H1 (cell line): ENCODE measurements around the gene PNRC2. TPM values are rescaled to one million over a fixed set of nuclear protein-coding genes. Genes with fewer than 3 reads are reported as not detected.

Experiments used
- CTCF ChIA-PET: fragments of 300-600 bp; sonication (Branson Sonifier 250); formaldehyde crosslinking; loops from one replicate; lab custom pipeline; 2021; ENCODE audit not compliant: partially characterized antibody; lab: Charles Lee
- POLR2A ChIA-PET: fragments of 300-600 bp; sonication (Branson Sonifier 250); formaldehyde crosslinking; loops from one replicate; lab custom pipeline; 2021; ENCODE audit warnings: inconsistent platforms; ENCODE audit not compliant: partially characterized antibody; lab: Charles Lee
- DNase-seq, 2 experiments: peaks; one replicate each; pipeline versions ENCODE4 v3.0.0 to v3.0.0-alpha.2; 2010 to 2022; ENCODE audit warnings: low spot score in 2 of 2, low read depth in 1 of 2, mixed read lengths in 1 of 2
- FAIRE-seq: peaks from 2 replicates; lab custom pipeline; 2011; peaks lifted over from hg19 to GRCh38; lab: Jason Lieb, UNC
- H2AFZ ChIP-seq: 2 replicates; pipeline ENCODE4 v1.8.1; 2012; ENCODE audit warnings: low read length, inconsistent platforms
- H2AK5ac ChIP-seq: 2 replicates; pipeline ENCODE4 v1.6.1; 2013; ENCODE audit warnings: low read depth, low read length
- H2BK120ac ChIP-seq: replicated peaks from 2 replicates; pipeline ENCODE3; 2013; ENCODE audit warnings: low read depth, low read length, inconsistent platforms
- H2BK12ac ChIP-seq: 2 replicates; pipeline ENCODE4 v1.6.1; 2013; ENCODE audit warnings: low read depth, low read length
- H2BK15ac ChIP-seq: 2 replicates; pipeline ENCODE4 v1.6.1; 2013; ENCODE audit warnings: low read length
- H2BK20ac ChIP-seq: 2 replicates; pipeline ENCODE4 v1.6.1; 2013; ENCODE audit warnings: low read length
- H2BK5ac ChIP-seq: 2 replicates; pipeline ENCODE4 v1.6.1; 2013; ENCODE audit warnings: low read depth, low read length
- H3K14ac ChIP-seq: 2 replicates; pipeline ENCODE4 v1.6.1; 2013; ENCODE audit warnings: inconsistent platforms; ENCODE audit not compliant: insufficient read length
- H3K18ac ChIP-seq: 2 replicates; pipeline ENCODE4 v1.6.1; 2013; ENCODE audit warnings: low read length; ENCODE audit errors: extremely low read depth
- H3K23ac ChIP-seq: 2 replicates; pipeline ENCODE4 v1.6.1; 2013; ENCODE audit warnings: inconsistent platforms; ENCODE audit not compliant: insufficient read length
- H3K23me2 ChIP-seq: 2 replicates; pipeline ENCODE4 v1.6.1; 2013; ENCODE audit warnings: low read depth, low read length
- H3K27ac ChIP-seq: 2 replicates; pipeline ENCODE4 v1.6.1; 2011; ENCODE audit warnings: low read depth, low read length, inconsistent platforms
- H3K27me3 ChIP-seq, 4 experiments: replicated peaks in 1 of 4; 1 replicate in 1 of 4; 2 replicates in 3 of 4; pipeline versions ENCODE4 v1.6.1 to v1.8.1; 2011 to 2013; ENCODE audit warnings: low read length in 3 of 4, mild to moderate bottlenecking in 3 of 4, inconsistent platforms in 2 of 4, mixed read lengths in 2 of 4, moderate library complexity in 1 of 4; ENCODE audit not compliant: control insufficient read depth in 3 of 4, insufficient read depth in 3 of 4; ENCODE audit errors: extremely low read depth in 1 of 4
- H3K36me3 ChIP-seq, 4 experiments: 2 replicates each; pipeline versions ENCODE4 v1.6.1 to v1.8.1; 2011 to 2013; ENCODE audit warnings: mild to moderate bottlenecking in 4 of 4, low read length in 3 of 4, moderate library complexity in 2 of 4, control low read depth in 1 of 4, inconsistent platforms in 1 of 4; ENCODE audit not compliant: insufficient read depth in 4 of 4, control insufficient read depth in 2 of 4
- H3K4ac ChIP-seq: replicated peaks from 2 replicates; pipeline ENCODE3; 2013; ENCODE audit warnings: low read length, low read depth, mixed read lengths, inconsistent platforms; ENCODE audit not compliant: insufficient read length
- H3K4me1 ChIP-seq, 4 experiments: replicated peaks in 1 of 4; 1 replicate in 1 of 4; 2 replicates in 3 of 4; pipeline versions ENCODE4 v1.6.1 to v1.8.1; 2011 to 2013; ENCODE audit warnings: low read length in 3 of 4, inconsistent platforms in 2 of 4, mixed read lengths in 1 of 4; ENCODE audit not compliant: insufficient read depth in 4 of 4, control insufficient read depth in 3 of 4
- H3K4me2 ChIP-seq, 2 experiments: 2 replicates each; pipeline versions ENCODE4 v1.6.1 to v1.8.1; 2011 to 2013; ENCODE audit warnings: low read depth in 2 of 2, low read length in 2 of 2, control low read depth in 1 of 2, inconsistent platforms in 1 of 2, mild to moderate bottlenecking in 1 of 2; ENCODE audit not compliant: insufficient read depth in 1 of 2
- H3K4me3 ChIP-seq, 4 experiments: fragments of 200-600, 300-600 bp in 1 of 4; sonication (generic), shearing (Covaris generic), sonication (Bioruptor Twin) in 1 of 4; 2 replicates each; pipeline versions ENCODE4 v1.5.1 to v1.8.1; 2011 to 2016; ENCODE audit warnings: low read length in 4 of 4, low read depth in 3 of 4, control low read depth in 2 of 4, inconsistent platforms in 2 of 4, mild to moderate bottlenecking in 2 of 4, mixed read lengths in 1 of 4, moderate library complexity in 1 of 4; ENCODE audit not compliant: insufficient read depth in 2 of 4; ENCODE audit errors: extremely low read depth in 1 of 4
- H3K56ac ChIP-seq: replicated peaks from 2 replicates; pipeline ENCODE3; 2013; ENCODE audit warnings: low read depth, mild to moderate bottlenecking, mixed read lengths, low read length, inconsistent platforms; ENCODE audit not compliant: insufficient read length
- H3K79me1 ChIP-seq: 2 replicates; pipeline ENCODE4 v1.6.1; 2013; ENCODE audit warnings: low read depth, low read length, control low read depth
- H3K79me2 ChIP-seq, 2 experiments: 2 replicates each; pipeline versions ENCODE4 v1.6.1 to v1.8.1; 2012 to 2013; ENCODE audit warnings: low read length in 2 of 2, mild to moderate bottlenecking in 2 of 2, inconsistent platforms in 1 of 2; ENCODE audit not compliant: insufficient read depth in 2 of 2, control insufficient read depth in 1 of 2
- H3K9ac ChIP-seq, 4 experiments: replicated peaks in 1 of 4; 1 replicate in 1 of 4; 2 replicates in 3 of 4; pipeline versions ENCODE4 v1.6.1 to v1.8.1; 2011 to 2013; ENCODE audit warnings: low read depth in 3 of 4, low read length in 3 of 4, control low read depth in 2 of 4, mild to moderate bottlenecking in 2 of 4, moderate library complexity in 2 of 4, inconsistent platforms in 1 of 4; ENCODE audit errors: extremely low read depth in 1 of 4
- H3K9me3 ChIP-seq, 2 experiments: 2 replicates each; pipeline versions ENCODE4 v1.6.1 to v1.8.1; 2012 to 2013; ENCODE audit warnings: mild to moderate bottlenecking in 2 of 2, moderate library complexity in 2 of 2, control low read depth in 1 of 2, inconsistent platforms in 1 of 2, low read depth in 1 of 2, low read length in 1 of 2, mixed read lengths in 1 of 2; ENCODE audit not compliant: insufficient read depth in 2 of 2
- H4K20me1 ChIP-seq, 2 experiments: replicated peaks in 1 of 2; 2 replicates each; pipeline versions ENCODE3 to v1.8.1; 2011 to 2013; ENCODE audit warnings: inconsistent platforms in 2 of 2, low read length in 2 of 2, mild to moderate bottlenecking in 1 of 2; ENCODE audit not compliant: insufficient read depth in 2 of 2, control insufficient read depth in 1 of 2
- H4K5ac ChIP-seq: 2 replicates; pipeline ENCODE4 v1.6.1; 2013; ENCODE audit warnings: low read length, low read depth, mixed read lengths, inconsistent platforms; ENCODE audit not compliant: insufficient read length
- H4K8ac ChIP-seq: 2 replicates; pipeline ENCODE4 v1.8.0; 2013; ENCODE audit warnings: mild to moderate bottlenecking, moderate library complexity, low read length, inconsistent platforms; ENCODE audit not compliant: insufficient read depth; ENCODE audit errors: extremely low read depth
- H4K91ac ChIP-seq: replicated peaks from 2 replicates; pipeline ENCODE3; 2013; ENCODE audit warnings: low read length, mixed read lengths, inconsistent platforms; ENCODE audit not compliant: insufficient read length
- CBX5 ChIP-seq: fragments of 300-800, 300-1000 bp; sonication (generic); IDR thresholded peaks from 2 replicates; pipeline ENCODE4 v1.7.1; 2016; ENCODE audit warnings: antibody characterized with exemption, low read length, low read depth
- CEBPB ChIP-seq: IDR thresholded peaks from 2 replicates; pipeline ENCODE4 v1.6.1; 2012; ENCODE audit warnings: low read depth, low read length
- WGBS, 2 experiments: shearing (Covaris generic) in 1 of 2; methylation state at CpG; one replicate each; pipeline versions ENCODE4 v1.1.6 to v1.1.7; 2013 to 2015; ENCODE audit warnings: low lambda C conversion rate in 2 of 2, mixed read lengths in 2 of 2, inconsistent platforms in 1 of 2, low coverage in 1 of 2, missing lambda C conversion rate in 1 of 2; ENCODE audit not compliant: insufficient replicate concordance in 2 of 2, insufficient coverage in 1 of 2, insufficient read length in 1 of 2; ENCODE audit errors: extremely low coverage in 1 of 2, missing lambda C conversion rate in 1 of 2; 5-methylcytosine and 5-hydroxymethylcytosine counted together
- polyA plus RNA-seq, 7 experiments: library from polyadenylated mRNA; depleted of rRNA in 3 of 7; stranded (reverse) in 5 of 7; unstranded in 2 of 7; fragments of >200 nt in 5 of 7; fragments of 200-250 nt in 2 of 7; gene quantifications; 1 replicate in 5 of 7; 2 replicates in 1 of 7; 4 replicates in 1 of 7; pipeline versions ENCODE4 v1.2.1 to v1.2.3, GENCODE V29; 2011 to 2013; ENCODE audit warnings: missing spikeins in 2 of 7, mixed read lengths in 2 of 7
- total RNA-seq: library from RNA; stranded (reverse); fragmentation: NEBNext Ultra II Directional; extraction: Animal tissue kit (Norgen Biotek cat#: 25700); gene quantifications from 2 replicates; pipeline ENCODE4 v1.2.1, GENCODE V29; 2021

The PNRC2 gene
- total and polyA plus RNA-seq, 2 of the 8 experiments (the other 6 are each of a cell fraction or from before 2014, with no cell fraction given) = 57.5 to 147 TPM

- TF ChIP-seq CBX5 = no peak
- TF ChIP-seq CEBPB = 0 out of 2 replicates have a peak, but pooled peaks have one; percentile 2
- no peak overlapping the region for H4K5ac ChIP-seq
- WGBS, 2 experiments = 81% methylated on average over 11 of the region's 11 CpGs; no CpG with 5 or more reads in 1 of the 2 experiments
- ChIA-PET CTCF (interaction anchor here (0.6 to 2.5 kb wide), 5 partner anchors 14 to 159 kb away, joined by 3 to 8 read pairs (median 3); no protein-coding TSS in a partner anchor), POLR2A (interaction anchor here (1.1 to 2.0 kb wide), 4 partner anchors 14 to 219 kb away, joined by 3 to 7 read pairs (median 4); partner anchors contain the start of gene SRSF10)
- peaks cover 0 to 6% of the 10 kb centered on the region in 2 experiments; a peak in 1 of 4 replicates for H3K9me3 ChIP-seq
- no peak overlapping the region for H2BK20ac ChIP-seq
- no peak overlapping the region for H3K56ac ChIP-seq
- no peak overlapping the region for H4K91ac ChIP-seq
- H2BK120ac ChIP-seq = no peak overlapping the region
- H2BK5ac ChIP-seq = no peak overlapping the region
- no peak overlapping the region for H3K18ac ChIP-seq
- no peak overlapping the region for H2AK5ac ChIP-seq
- H3K23ac ChIP-seq = no peak overlapping the region
- H3K79me2 ChIP-seq = no peaks in the 10 kb centered on the region
- no peak overlapping the region for H3K9ac ChIP-seq
- H3K27me3 ChIP-seq = no peaks in the 10 kb centered on the region
- no peak overlapping the region for H2BK15ac ChIP-seq
- DNase-seq = no peak
- H3K14ac ChIP-seq = no peak overlapping the region
- no peak overlapping the region for H2BK12ac ChIP-seq
- no peaks in the 10 kb centered on the region for H4K20me1 ChIP-seq
- no peak overlapping the region for H4K8ac ChIP-seq
- no peaks in the 10 kb centered on the region for H3K79me1 ChIP-seq
- H3K23me2 ChIP-seq = no peaks in the 10 kb centered on the region
- H3K4me1 ChIP-seq = no peaks in the 10 kb centered on the region
- peak overlapping the region; percentile 68; the same call in 1 of the 2 replicates for H2AFZ ChIP-seq
- H3K4me2 ChIP-seq = no peak overlapping the region
- no peak overlapping the region for H3K4ac ChIP-seq
- no peak overlapping the region for H3K4me3 ChIP-seq
- no peak overlapping the region for H3K27ac ChIP-seq
- H3K36me3 ChIP-seq = no peaks in the 10 kb centered on the region; a peak in 1 of 8 replicates
- no peak for FAIRE-seq
Measured at GRCh38 chr1:23930861-23931490, 28.7 kb upstream of the PNRC2 start.
